ENCODE measurements around the gene FAAP20.
A peak's percentile ranks its signal among the peaks of the same experiment; 100 is the strongest.

DNA sequence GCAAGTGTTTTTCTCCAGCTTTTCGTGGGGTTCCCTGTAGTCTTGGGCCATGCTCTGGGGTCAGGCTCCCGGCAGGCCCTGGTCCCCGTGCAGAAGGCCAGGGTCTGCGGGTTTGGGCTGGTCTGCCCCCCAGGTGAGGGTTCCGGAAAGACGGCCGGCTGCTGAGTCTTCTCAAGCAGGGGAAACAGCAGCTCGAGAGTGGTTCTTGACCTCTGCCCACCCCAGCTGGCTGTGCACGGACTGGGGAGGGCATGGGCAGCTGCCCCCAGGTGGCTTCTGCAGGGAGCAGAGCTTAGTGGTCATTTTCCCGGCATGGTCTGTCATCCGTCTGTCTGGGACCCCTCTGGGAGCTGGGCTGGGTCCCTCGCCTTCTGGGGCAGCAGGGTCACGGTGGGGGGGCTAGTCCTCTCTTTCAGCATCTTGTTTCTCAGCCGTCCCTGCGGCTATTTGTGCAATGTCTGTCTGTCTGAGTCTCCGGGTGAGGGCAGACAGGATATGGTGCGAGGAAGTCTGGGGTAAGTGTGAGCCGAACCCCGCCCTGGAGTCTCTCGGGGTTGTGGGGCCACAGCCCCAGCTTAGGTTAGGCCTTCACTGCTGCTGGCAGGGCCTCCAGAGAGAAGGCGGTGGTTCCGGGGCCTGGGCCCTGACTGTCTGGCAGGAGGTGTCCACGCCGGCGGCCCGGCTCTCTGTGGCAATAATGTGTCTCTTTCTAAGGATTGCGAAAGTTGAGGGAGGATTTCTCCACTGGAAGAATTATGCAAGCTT is 39.6 kb upstream of the FAAP20 start:
- TF ChIP-seq, protein P1, sequence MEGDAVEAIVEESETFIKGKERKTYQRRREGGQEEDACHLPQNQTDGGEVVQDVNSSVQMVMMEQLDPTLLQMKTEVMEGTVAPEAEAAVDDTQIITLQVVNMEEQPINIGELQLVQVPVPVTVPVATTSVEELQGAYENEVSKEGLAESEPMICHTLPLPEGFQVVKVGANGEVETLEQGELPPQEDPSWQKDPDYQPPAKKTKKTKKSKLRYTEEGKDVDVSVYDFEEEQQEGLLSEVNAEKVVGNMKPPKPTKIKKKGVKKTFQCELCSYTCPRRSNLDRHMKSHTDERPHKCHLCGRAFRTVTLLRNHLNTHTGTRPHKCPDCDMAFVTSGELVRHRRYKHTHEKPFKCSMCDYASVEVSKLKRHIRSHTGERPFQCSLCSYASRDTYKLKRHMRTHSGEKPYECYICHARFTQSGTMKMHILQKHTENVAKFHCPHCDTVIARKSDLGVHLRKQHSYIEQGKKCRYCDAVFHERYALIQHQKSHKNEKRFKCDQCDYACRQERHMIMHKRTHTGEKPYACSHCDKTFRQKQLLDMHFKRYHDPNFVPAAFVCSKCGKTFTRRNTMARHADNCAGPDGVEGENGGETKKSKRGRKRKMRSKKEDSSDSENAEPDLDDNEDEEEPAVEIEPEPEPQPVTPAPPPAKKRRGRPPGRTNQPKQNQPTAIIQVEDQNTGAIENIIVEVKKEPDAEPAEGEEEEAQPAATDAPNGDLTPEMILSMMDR (IDR thresholded peaks at IDR 0.05), result no peak
- TF ChIP-seq POLR2A (IDR thresholded peaks at IDR 0.05), result peak in 1 of 2 donors; percentile 61
